ENCODE measurements around the gene NKX2-1. TPM values are rescaled to one million over a fixed set of nuclear protein-coding genes. Genes with fewer than 3 reads are reported as not detected.

Gene NKX2-1
- total and polyA plus RNA-seq, 2 donors (not counting 3 experiments of a cell fraction or from before 2014, with no cell fraction given): not detected

DNA sequence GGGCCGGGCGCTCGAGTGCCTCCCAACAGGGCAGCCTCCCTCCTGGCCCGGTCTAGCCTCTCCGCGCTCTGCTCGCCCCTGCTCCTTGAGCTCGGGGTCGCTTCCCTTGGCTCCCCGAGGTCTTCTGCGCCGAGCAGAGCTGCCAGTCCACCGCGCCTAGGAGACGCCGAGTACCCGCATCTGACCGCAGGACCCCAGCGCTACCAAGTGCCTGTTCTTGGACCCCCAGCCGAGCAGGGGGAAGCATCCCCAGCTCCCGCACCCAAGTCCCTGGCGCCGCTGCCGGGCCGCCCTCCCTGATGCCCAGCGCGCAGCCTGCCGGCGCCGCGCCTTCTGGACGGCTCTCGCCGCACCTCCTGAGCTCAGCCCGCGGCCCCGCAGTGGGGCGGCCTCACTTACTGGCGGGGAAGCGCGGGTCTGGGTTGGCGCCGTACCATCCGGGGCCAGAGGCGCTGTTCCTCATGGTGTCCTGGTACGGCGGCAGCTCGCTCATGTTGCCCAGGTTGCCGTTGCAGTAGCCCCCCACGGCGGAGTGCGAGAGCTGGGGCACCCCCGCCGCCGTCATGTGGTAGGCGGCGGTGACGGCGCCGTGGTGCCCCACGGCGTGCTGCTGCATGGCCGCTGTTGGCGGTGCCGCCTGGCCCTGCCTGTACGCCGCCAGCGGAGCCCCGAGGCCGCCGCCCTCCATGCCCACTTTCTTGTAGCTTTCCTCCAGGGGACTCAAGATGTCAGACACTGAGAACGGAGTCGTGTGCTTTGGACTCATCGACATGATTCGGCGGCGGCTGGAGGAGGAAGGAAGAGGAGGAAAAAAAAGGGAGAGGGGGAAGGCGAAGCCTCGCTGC lies 1.2 kb downstream of the NKX2-1 start:
- Histone ChIP-seq H3K79me2 (ENCODE audit: control insufficient read depth, insufficient read depth, low read length) (no peaks in the 10 kb centered on the region), H2AFZ (ENCODE audit: low read depth, low read length) (no peak overlapping the region), H3K4me2 (ENCODE audit: insufficient read depth, low read length) (no peak overlapping the region), H3K4me1 (ENCODE audit: control insufficient read depth, extremely low read depth, insufficient read depth, low read length) (peaks cover 6% of the 10 kb centered on the region), H4K20me1 (replicated peaks; ENCODE audit: control insufficient read depth, extremely low read depth, insufficient read depth, low read length) (no peaks in the 10 kb centered on the region), H3K9me1 (replicated peaks; ENCODE audit: control insufficient read depth, extremely low read depth, insufficient read depth, low read length) (no peaks in the 10 kb centered on the region), H3K27me3 (ENCODE audit: control insufficient read depth in 2 of 2, insufficient read depth in 2 of 2, low read length in 2 of 2) (peaks cover 90 to 99% of the 10 kb centered on the region in 2 experiments), H3K36me3 (ENCODE audit: control insufficient read depth in 2 of 2, extremely low read depth in 1 of 2, insufficient read depth in 2 of 2, low read length in 2 of 2) (no peaks in the 10 kb centered on the region), H3K9ac (replicated peaks; ENCODE audit: extremely low read depth, insufficient read depth, low read length) (no peak overlapping the region), H3K4me3 (replicated peaks in 1 of 3; ENCODE audit: insufficient read depth in 1 of 3, low read depth in 1 of 3, low read length in 3 of 3) (no peak overlapping the region), H3K9me3 (replicated peaks; ENCODE audit: control insufficient read depth, insufficient read depth, low read length) (no peaks in the 10 kb centered on the region), H3K27ac (ENCODE audit: insufficient read depth, low read depth, low read length) (no peak overlapping the region)
- ChIA-PET POLR2A (no interaction called here), CTCF (interaction anchor here (1.0 to 1.5 kb wide), 3 partner anchors 19 to 423 kb away, joined by 3 to 4 read pairs (median 3); no protein-coding TSS in a partner anchor)
- BruUV-seq (replicated peaks): no TSS peak
- no peak for DNase-seq (ENCODE audit: low read depth, low spot score)
- intact Hi-C loops (cut with micrococcal nuclease): no loop called here
- dilution Hi-C loops (cut with MboI; ENCODE audit: extremely low pct_ligation_motif_present, low sequenced_read_pairs): no loop called here
- FAIRE-seq: no peak
- TF ChIP-seq EZH2 (IDR thresholded peaks at IDR 0.05; ENCODE audit: borderline replicate concordance, low read depth, low read length, severe bottlenecking): peak; percentile 88
- TF ChIP-seq JUN (IDR thresholded peaks at IDR 0.05; ENCODE audit: borderline replicate concordance, insufficient read depth, insufficient read length, low read depth): no peak

GRCh38 chr14:36518031-36518585 lies 1.9 kb downstream of the NKX2-1 start:
- dilution Hi-C loops (cut with MboI; ENCODE audit: extremely low pct_ligation_motif_present, low sequenced_read_pairs): no loop called here
- Histone ChIP-seq H3K27ac (ENCODE audit: insufficient read depth, low read depth, low read length) (no peak overlapping the region), H3K4me1 (ENCODE audit: control insufficient read depth, extremely low read depth, insufficient read depth, low read length) (peaks cover 6% of the 10 kb centered on the region), H3K27me3 (ENCODE audit: control insufficient read depth in 2 of 2, insufficient read depth in 2 of 2, low read length in 2 of 2) (peaks cover 90 to 99% of the 10 kb centered on the region in 2 experiments), H3K9ac (replicated peaks; ENCODE audit: extremely low read depth, insufficient read depth, low read length) (no peak overlapping the region), H3K79me2 (ENCODE audit: control insufficient read depth, insufficient read depth, low read length) (no peaks in the 10 kb centered on the region), H3K9me3 (replicated peaks; ENCODE audit: control insufficient read depth, insufficient read depth, low read length) (no peaks in the 10 kb centered on the region), H3K4me3 (replicated peaks in 1 of 3; ENCODE audit: insufficient read depth in 1 of 3, low read depth in 1 of 3, low read length in 3 of 3) (no peak overlapping the region), H3K4me2 (ENCODE audit: insufficient read depth, low read length) (no peak overlapping the region), H3K36me3 (ENCODE audit: control insufficient read depth in 2 of 2, extremely low read depth in 1 of 2, insufficient read depth in 2 of 2, low read length in 2 of 2) (no peaks in the 10 kb centered on the region), H2AFZ (ENCODE audit: low read depth, low read length) (no peak overlapping the region), H4K20me1 (replicated peaks; ENCODE audit: control insufficient read depth, extremely low read depth, insufficient read depth, low read length) (no peaks in the 10 kb centered on the region), H3K9me1 (replicated peaks; ENCODE audit: control insufficient read depth, extremely low read depth, insufficient read depth, low read length) (no peaks in the 10 kb centered on the region)
- TF ChIP-seq POLR2A (IDR thresholded peaks at IDR 0.05; ENCODE audit: low read depth, low read length) (no peak), MYC (IDR thresholded peaks at IDR 0.05; ENCODE audit: low read depth, low read length) (no peak), FOS (IDR thresholded peaks at IDR 0.05; ENCODE audit: borderline replicate concordance, insufficient read depth, low read length) (no peak), GATA2 (IDR thresholded peaks at IDR 0.05; ENCODE audit: insufficient read depth, insufficient read length, low read depth, low read length) (no peak), POLR2AphosphoS5 (IDR thresholded peaks at IDR 0.05; ENCODE audit: insufficient read depth, low read depth, low read length) (no peak), EZH2 (IDR thresholded peaks at IDR 0.05; ENCODE audit: borderline replicate concordance, low read depth, low read length, severe bottlenecking) (no peak), JUN (IDR thresholded peaks at IDR 0.05; ENCODE audit: borderline replicate concordance, insufficient read depth, insufficient read length, low read depth) (no peak)
- TF ChIP-seq, protein P1, sequence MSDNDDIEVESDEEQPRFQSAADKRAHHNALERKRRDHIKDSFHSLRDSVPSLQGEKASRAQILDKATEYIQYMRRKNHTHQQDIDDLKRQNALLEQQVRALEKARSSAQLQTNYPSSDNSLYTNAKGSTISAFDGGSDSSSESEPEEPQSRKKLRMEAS (IDR thresholded peaks at IDR 0.05; ENCODE audit: insufficient read depth, insufficient read length): no peak
- TF ChIP-seq, protein P2, sequence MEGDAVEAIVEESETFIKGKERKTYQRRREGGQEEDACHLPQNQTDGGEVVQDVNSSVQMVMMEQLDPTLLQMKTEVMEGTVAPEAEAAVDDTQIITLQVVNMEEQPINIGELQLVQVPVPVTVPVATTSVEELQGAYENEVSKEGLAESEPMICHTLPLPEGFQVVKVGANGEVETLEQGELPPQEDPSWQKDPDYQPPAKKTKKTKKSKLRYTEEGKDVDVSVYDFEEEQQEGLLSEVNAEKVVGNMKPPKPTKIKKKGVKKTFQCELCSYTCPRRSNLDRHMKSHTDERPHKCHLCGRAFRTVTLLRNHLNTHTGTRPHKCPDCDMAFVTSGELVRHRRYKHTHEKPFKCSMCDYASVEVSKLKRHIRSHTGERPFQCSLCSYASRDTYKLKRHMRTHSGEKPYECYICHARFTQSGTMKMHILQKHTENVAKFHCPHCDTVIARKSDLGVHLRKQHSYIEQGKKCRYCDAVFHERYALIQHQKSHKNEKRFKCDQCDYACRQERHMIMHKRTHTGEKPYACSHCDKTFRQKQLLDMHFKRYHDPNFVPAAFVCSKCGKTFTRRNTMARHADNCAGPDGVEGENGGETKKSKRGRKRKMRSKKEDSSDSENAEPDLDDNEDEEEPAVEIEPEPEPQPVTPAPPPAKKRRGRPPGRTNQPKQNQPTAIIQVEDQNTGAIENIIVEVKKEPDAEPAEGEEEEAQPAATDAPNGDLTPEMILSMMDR (IDR thresholded peaks at IDR 0.05; ENCODE audit: extremely low read depth in 1 of 2, insufficient read depth in 1 of 2, low read depth in 1 of 2, low read length in 2 of 2): no peak
- no peak for DNase-seq (ENCODE audit: low read depth, low spot score)
- ChIA-PET CTCF (interaction anchor here (1.0 to 1.5 kb wide), 3 partner anchors 20 to 424 kb away, joined by 3 to 4 read pairs (median 3); no protein-coding TSS in a partner anchor), POLR2A (no interaction called here)
- no peak for FAIRE-seq
- BruUV-seq (replicated peaks): no TSS peak
- intact Hi-C loops (cut with micrococcal nuclease): no loop called here
